Karpas-422 (cell line): ENCODE data around the gene RNF220. TPM values are rescaled to one million over a fixed set of nuclear protein-coding genes. Genes with fewer than 3 reads are reported as not detected.

Experiments
- DNase-seq: peaks from one replicate; pipeline ENCODE4 v3.0.0-alpha.2; 2015
- H2AFZ ChIP-seq: fragments of 200-600 bp; sonication (generic); 2 replicates; pipeline ENCODE4 v1.6.1; 2014; ENCODE audit warnings: antibody characterized with exemption, low read length, mixed read lengths
- H3K27ac ChIP-seq: fragments of 200-600 bp; sonication (generic); 2 replicates; pipeline ENCODE4 v1.5.1; 2014; ENCODE audit warnings: mild to moderate bottlenecking, low read length, moderate library complexity
- H3K27me3 ChIP-seq: fragments of 200-600 bp; sonication (generic); 2 replicates; pipeline ENCODE4 v1.6.1; 2014; ENCODE audit warnings: low read length, mixed read lengths
- H3K36me3 ChIP-seq: fragments of 200-600 bp; sonication (generic); 2 replicates; pipeline ENCODE4 v1.6.1; 2014; ENCODE audit warnings: low read length, mixed read lengths; ENCODE audit not compliant: insufficient read depth
- H3K4me1 ChIP-seq: fragments of 200-600 bp; sonication (generic); 2 replicates; pipeline ENCODE4 v1.6.1; 2014; ENCODE audit warnings: mild to moderate bottlenecking, low read length, mixed read lengths
- H3K4me2 ChIP-seq: fragments of 200-600 bp; sonication (generic); 2 replicates; pipeline ENCODE4 v1.6.1; 2014; ENCODE audit warnings: low read length, low read depth, mild to moderate bottlenecking; ENCODE audit not compliant: poor library complexity, severe bottlenecking
- H3K4me3 ChIP-seq: fragments of 200-600 bp; sonication (generic); 2 replicates; pipeline ENCODE4 v1.5.1; 2014; ENCODE audit warnings: mild to moderate bottlenecking, antibody characterized with exemption, low read length, mixed read lengths
- H3K79me2 ChIP-seq: fragments of 200-600 bp; sonication (generic); 2 replicates; pipeline ENCODE4 v1.6.1; 2014; ENCODE audit warnings: mild to moderate bottlenecking, low read length, mixed read lengths
- H3K9ac ChIP-seq: fragments of 200-600 bp; sonication (generic); 2 replicates; pipeline ENCODE4 v1.6.0; 2014; ENCODE audit warnings: low read length
- H3K9me2 ChIP-seq: fragments of 200-600 bp; sonication (generic), shearing (Covaris generic); replicated peaks from 2 replicates; pipeline ENCODE4 v1.6.0; 2014; ENCODE audit warnings: mild to moderate bottlenecking, low read length, moderate library complexity; ENCODE audit not compliant: insufficient read depth
- H3K9me3 ChIP-seq: fragments of 300-700, 200-600 bp; sonication (generic); 2 replicates; pipeline ENCODE4 v1.6.1; 2014; ENCODE audit warnings: low read length, mixed read lengths
- H4K20me1 ChIP-seq: fragments of 200-600 bp; sonication (generic); 2 replicates; pipeline ENCODE4 v1.6.1; 2014; ENCODE audit warnings: mild to moderate bottlenecking, antibody characterized with exemption, low read length, low read depth; ENCODE audit not compliant: insufficient read depth
- total RNA-seq: library from RNA; depleted of rRNA; stranded (reverse); fragments of >200 nt; shearing (Covaris generic); gene quantifications from 2 replicates; pipeline ENCODE4 v1.2.3, GENCODE V29; 2014; ENCODE audit warnings: low replicate concordance

Gene RNF220
- total RNA-seq, 1 experiment from 2014 or later, result 73.6 TPM

GRCh38 chr1:44460107-44460882, 55.2 kb downstream of the RNF220 start:
- DNase-seq, result no peak
- H3K4me2 ChIP-seq, result no peak overlapping the region
- H3K79me2 ChIP-seq, result no peaks in the 10 kb centered on the region
- H4K20me1 ChIP-seq, result no peaks in the 10 kb centered on the region
- H3K27me3 ChIP-seq, result peaks cover 3% of the 10 kb centered on the region; the same call in 1 of the 2 replicates
- H3K36me3 ChIP-seq, result no peaks in the 10 kb centered on the region
- no peak overlapping the region for H3K4me3 ChIP-seq
- H3K4me1 ChIP-seq, result no peaks in the 10 kb centered on the region
- H2AFZ ChIP-seq, result no peak overlapping the region
- H3K9me3 ChIP-seq, result no peaks in the 10 kb centered on the region
- no peaks in the 10 kb centered on the region for H3K9me2 ChIP-seq
- H3K27ac ChIP-seq, result no peak overlapping the region
- no peak overlapping the region for H3K9ac ChIP-seq

GRCh38 chr1:44464361-44464760, 59.3 kb downstream of the RNF220 start:
- no peaks in the 10 kb centered on the region for H3K36me3 ChIP-seq
- no peaks in the 10 kb centered on the region for H3K9me2 ChIP-seq
- no peaks in the 10 kb centered on the region for H3K27me3 ChIP-seq
- H3K4me2 ChIP-seq, result no peak overlapping the region
- H3K4me3 ChIP-seq, result no peak overlapping the region
- no peak overlapping the region for H3K27ac ChIP-seq
- H3K9me3 ChIP-seq, result no peaks in the 10 kb centered on the region
- H4K20me1 ChIP-seq, result no peaks in the 10 kb centered on the region
- no peaks in the 10 kb centered on the region for H3K79me2 ChIP-seq
- H3K4me1 ChIP-seq, result no peaks in the 10 kb centered on the region
- no peak for DNase-seq
- H3K9ac ChIP-seq, result no peak overlapping the region
- no peak overlapping the region for H2AFZ ChIP-seq

GRCh38 chr1:44467566-44467965, 62.5 kb downstream of the RNF220 start:
- no peaks in the 10 kb centered on the region for H4K20me1 ChIP-seq
- no peak overlapping the region for H2AFZ ChIP-seq
- peaks cover 5% of the 10 kb centered on the region; the same call in 1 of the 2 replicates for H3K9me3 ChIP-seq
- H3K4me3 ChIP-seq, result no peak overlapping the region
- peaks cover 2% of the 10 kb centered on the region; the same call in 1 of the 2 replicates for H3K27me3 ChIP-seq
- H3K27ac ChIP-seq, result no peak overlapping the region
- H3K4me1 ChIP-seq, result no peaks in the 10 kb centered on the region
- no peak overlapping the region for H3K4me2 ChIP-seq
- H3K36me3 ChIP-seq, result no peaks in the 10 kb centered on the region
- DNase-seq, result no peak
- H3K9me2 ChIP-seq, result no peaks in the 10 kb centered on the region
- no peak overlapping the region for H3K9ac ChIP-seq
- no peaks in the 10 kb centered on the region for H3K79me2 ChIP-seq

- H3K36me3 ChIP-seq, result no peaks in the 10 kb centered on the region
- no peaks in the 10 kb centered on the region for H3K79me2 ChIP-seq
- peaks cover 5% of the 10 kb centered on the region; the same call in 1 of the 2 replicates for H3K9me3 ChIP-seq
- H3K9ac ChIP-seq, result no peak overlapping the region
- DNase-seq, result no peak
- H3K9me2 ChIP-seq, result no peaks in the 10 kb centered on the region
- H3K4me1 ChIP-seq, result no peaks in the 10 kb centered on the region
- no peak overlapping the region for H3K27ac ChIP-seq
- H2AFZ ChIP-seq, result no peak overlapping the region
- H3K4me3 ChIP-seq, result no peak overlapping the region
- peaks cover 2% of the 10 kb centered on the region; the same call in 1 of the 2 replicates for H3K27me3 ChIP-seq
- H3K4me2 ChIP-seq, result no peak overlapping the region
- no peaks in the 10 kb centered on the region for H4K20me1 ChIP-seq
These were observed 66.9 kb downstream of the RNF220 start for GRCh38 chr1:44471911-44472453.

- no peak for DNase-seq
- no peaks in the 10 kb centered on the region for H4K20me1 ChIP-seq
- no peaks in the 10 kb centered on the region for H3K79me2 ChIP-seq
- no peak overlapping the region for H3K9ac ChIP-seq
- peaks cover 5% of the 10 kb centered on the region; the same call in 1 of the 2 replicates for H3K9me3 ChIP-seq
- no peaks in the 10 kb centered on the region for H3K36me3 ChIP-seq
- no peaks in the 10 kb centered on the region for H3K9me2 ChIP-seq
- H3K4me3 ChIP-seq, result no peak overlapping the region
- no peak overlapping the region for H3K4me2 ChIP-seq
- H3K27me3 ChIP-seq, result peaks cover 2% of the 10 kb centered on the region; the same call in 1 of the 2 replicates
- no peak overlapping the region for H3K27ac ChIP-seq
- no peaks in the 10 kb centered on the region for H3K4me1 ChIP-seq
- H2AFZ ChIP-seq, result no peak overlapping the region
These were observed 67.8 kb downstream of the RNF220 start for GRCh38 chr1:44472620-44473525.

- Histone ChIP-seq H3K9me3 (peaks cover 3% of the 10 kb centered on the region; the same call in 1 of the 2 replicates), H4K20me1 (no peaks in the 10 kb centered on the region), H3K27ac (no peak overlapping the region)
These were observed 71.8 kb downstream of the RNF220 start for GRCh38 chr1:44476891-44477290.

GRCh38 chr1:44481701-44482100, 76.6 kb downstream of the RNF220 start:
- no peak overlapping the region for H3K27ac ChIP-seq
- no peak for DNase-seq
- H3K79me2 ChIP-seq, result no peaks in the 10 kb centered on the region
- H3K9me3 ChIP-seq, result no peaks in the 10 kb centered on the region
- no peak overlapping the region for H3K4me2 ChIP-seq
- no peak overlapping the region for H3K4me3 ChIP-seq
- H3K9me2 ChIP-seq, result no peaks in the 10 kb centered on the region
- no peaks in the 10 kb centered on the region for H3K4me1 ChIP-seq
- no peaks in the 10 kb centered on the region for H3K36me3 ChIP-seq
- H4K20me1 ChIP-seq, result no peaks in the 10 kb centered on the region
- no peak overlapping the region for H3K9ac ChIP-seq
- no peak overlapping the region for H2AFZ ChIP-seq
- H3K27me3 ChIP-seq, result no peaks in the 10 kb centered on the region

More at GRCh38 chr1:44476891-44477290, 71.8 kb downstream of the RNF220 start:
- Histone ChIP-seq H3K79me2 (no peaks in the 10 kb centered on the region), H3K27me3 (peaks cover 2% of the 10 kb centered on the region; the same call in 1 of the 2 replicates), H3K4me2 (no peak overlapping the region), H3K36me3 (no peaks in the 10 kb centered on the region), H3K4me3 (no peak overlapping the region), H3K9me2 (no peaks in the 10 kb centered on the region), H2AFZ (no peak overlapping the region), H3K4me1 (no peaks in the 10 kb centered on the region), H3K9ac (no peak overlapping the region)
- DNase-seq, result no peak
